GM18868 (cell line): ENCODE results near the gene JCHAIN.
"Not testable (repeated sequence)": the region's sequence is repeated elsewhere in the genome, so short reads cannot be mapped to it uniquely, and the experiment has no call there.

Source experiments
- ATAC-seq: cut with Tn5 transposase; IDR thresholded peaks from one replicate; pipeline ENCODE4 v1.9.1; 2021; ENCODE audit warnings: mild to moderate bottlenecking, moderate library complexity; ENCODE audit not compliant: unreplicated experiment

Gene JCHAIN

GRCh38 chr4:70666369-70666768, at the start of gene JCHAIN:
Gene JCHAIN, minus strand, starts transcription at chr4:70666508. Its CDS starts 18 bp downstream, at chr4:70666490.
- ATAC-seq, result peak; percentile 71

GRCh38 chr4:70715097-70715496, 48.8 kb upstream of the JCHAIN start:
- peak; percentile 27 for ATAC-seq

DNA sequence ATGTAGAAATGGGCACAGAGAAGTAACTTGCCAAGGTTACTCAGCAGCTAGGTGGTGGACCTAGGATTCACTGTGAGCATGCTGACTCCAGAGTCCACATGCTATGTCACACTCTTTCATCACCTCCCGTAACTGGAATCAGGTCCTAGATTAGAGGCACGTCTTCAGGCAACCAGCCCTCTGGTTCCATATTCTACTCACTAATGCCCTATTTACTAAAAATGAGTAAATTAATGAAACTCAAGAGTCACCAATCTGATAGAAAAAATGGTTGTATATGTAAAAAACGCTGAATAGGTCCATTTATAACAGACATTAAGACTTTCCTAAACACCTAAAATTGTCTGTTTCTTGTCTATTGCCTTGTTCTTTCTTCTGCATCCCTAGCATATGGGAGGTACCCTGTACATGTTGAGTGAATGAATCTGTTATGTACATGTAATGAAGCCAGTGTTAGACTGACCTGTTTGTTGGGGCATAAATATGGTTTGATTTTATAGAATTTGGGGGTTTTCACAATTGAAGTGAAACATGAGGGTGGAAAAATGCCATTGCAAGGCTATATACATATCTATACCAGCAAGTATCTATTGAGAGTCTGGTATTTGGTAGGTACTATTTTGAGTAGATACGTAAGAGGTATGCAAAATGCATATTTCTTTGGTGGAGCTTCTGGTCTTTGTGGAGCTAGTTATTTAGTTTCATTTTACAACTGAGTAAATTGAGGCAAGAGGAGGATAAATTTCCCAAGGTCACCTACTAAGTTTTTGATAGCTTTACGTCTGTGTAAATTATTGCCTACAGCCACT, 48.0 kb upstream of the JCHAIN start:
- ATAC-seq, result peak; percentile 59

- ATAC-seq, result peak; percentile 45
Observed at GRCh38 chr4:70713453-70714078, 47.3 kb upstream of the JCHAIN start.

DNA sequence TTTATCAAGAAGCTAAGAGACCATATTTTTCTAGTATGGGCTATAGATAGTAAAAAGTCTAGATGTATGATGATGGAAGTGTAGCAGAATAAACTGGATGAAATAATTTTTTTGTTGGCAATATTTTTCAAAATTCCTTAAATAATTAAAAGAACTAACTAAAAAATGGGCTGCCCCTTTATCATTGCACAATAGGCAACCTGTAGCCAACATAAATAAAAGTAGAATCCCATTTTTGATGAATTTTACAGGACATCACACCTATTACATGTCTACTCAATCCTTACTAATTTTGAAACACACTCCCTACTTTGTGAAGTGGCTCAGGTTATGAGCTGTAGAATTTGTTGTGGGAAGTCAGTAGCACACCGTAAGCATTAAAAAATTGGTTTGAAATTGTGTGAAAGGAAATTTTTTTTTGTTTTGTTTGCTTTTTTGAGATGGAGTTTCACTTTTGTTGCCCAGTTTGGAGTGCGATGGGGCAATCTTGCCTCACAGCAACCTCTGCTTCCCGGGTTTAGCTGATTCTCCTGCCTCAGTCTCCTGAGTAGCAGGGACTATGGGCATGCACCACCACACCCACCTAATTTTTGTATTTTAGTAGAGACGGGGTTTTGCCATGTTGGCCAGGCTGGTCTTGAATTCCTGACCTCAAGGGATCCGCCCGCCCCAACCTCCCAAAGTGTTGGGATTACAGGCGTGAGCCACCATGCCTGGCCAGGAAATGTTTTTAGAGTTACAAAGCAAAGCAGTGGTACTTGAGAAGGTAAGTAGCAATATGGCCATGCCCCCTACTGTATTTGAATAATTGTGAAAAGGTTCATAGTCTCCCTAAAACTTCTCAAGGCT, 46.5 kb upstream of the JCHAIN start:
- no peak for ATAC-seq

- ATAC-seq, result no peak
Observed at GRCh38 chr4:70712150-70712549, 45.8 kb upstream of the JCHAIN start.

DNA sequence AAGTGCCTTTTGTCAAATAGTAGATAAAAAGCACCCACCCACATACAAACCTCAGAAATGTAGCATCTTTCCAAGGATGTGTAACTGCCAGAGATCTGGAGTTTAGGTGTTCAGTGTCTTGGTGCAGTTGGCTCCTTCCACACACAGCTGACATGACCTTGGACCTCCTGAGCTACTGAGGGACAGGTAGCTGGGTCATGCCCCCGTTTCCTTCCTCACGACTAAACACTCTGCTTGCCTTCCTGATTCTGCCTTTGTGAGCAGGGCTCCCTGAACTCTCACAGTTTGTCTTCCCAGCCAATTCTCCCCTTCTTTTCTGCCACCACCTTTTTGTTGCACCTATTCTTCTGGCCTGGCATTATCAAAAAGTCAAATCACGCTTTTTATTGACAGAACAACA, 45.3 kb upstream of the JCHAIN start:
- ATAC-seq, result no peak

- no peak for ATAC-seq
Observed at GRCh38 chr4:70709611-70710205, 43.4 kb upstream of the JCHAIN start.

DNA sequence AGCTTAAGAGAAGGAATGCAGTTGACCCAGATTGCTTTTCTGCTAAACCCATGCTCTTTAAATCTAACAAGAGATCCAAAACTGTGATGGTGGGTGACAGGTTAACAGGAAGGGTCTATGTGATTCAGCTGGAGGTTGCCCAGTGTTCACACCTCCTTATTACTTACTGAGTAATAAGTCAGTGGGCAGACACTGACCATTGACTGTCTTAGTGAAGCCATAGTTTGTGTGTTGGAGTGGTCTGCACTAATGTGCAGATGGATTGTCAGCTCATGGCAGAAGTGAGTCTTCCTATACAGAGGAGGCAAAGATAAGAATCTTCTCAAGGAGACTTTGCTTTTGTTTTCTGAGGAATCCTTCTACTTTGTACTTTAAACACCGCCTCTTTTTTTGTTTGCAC, 40.2 kb upstream of the JCHAIN start:
- no peak for ATAC-seq

DNA sequence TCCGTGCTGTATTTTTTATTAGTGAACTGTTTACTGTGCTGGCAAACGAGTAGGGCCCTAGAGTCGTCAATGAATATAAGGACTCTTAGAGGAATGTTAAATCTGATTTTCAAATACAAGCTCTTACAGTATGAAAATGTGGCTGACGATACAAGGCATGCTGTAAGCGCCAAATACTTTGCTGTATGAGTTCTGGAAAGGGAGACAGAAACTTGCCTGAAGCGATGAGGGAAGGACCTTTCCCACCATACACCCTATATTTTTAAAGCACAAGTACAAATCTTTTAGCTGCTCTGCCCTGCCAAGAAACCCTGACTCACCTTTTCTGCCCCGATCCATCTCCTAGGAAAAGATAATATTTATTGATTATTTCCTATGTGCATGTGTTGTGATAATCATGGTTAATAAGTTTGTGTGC, 39.7 kb upstream of the JCHAIN start:
- ATAC-seq, result no peak

DNA sequence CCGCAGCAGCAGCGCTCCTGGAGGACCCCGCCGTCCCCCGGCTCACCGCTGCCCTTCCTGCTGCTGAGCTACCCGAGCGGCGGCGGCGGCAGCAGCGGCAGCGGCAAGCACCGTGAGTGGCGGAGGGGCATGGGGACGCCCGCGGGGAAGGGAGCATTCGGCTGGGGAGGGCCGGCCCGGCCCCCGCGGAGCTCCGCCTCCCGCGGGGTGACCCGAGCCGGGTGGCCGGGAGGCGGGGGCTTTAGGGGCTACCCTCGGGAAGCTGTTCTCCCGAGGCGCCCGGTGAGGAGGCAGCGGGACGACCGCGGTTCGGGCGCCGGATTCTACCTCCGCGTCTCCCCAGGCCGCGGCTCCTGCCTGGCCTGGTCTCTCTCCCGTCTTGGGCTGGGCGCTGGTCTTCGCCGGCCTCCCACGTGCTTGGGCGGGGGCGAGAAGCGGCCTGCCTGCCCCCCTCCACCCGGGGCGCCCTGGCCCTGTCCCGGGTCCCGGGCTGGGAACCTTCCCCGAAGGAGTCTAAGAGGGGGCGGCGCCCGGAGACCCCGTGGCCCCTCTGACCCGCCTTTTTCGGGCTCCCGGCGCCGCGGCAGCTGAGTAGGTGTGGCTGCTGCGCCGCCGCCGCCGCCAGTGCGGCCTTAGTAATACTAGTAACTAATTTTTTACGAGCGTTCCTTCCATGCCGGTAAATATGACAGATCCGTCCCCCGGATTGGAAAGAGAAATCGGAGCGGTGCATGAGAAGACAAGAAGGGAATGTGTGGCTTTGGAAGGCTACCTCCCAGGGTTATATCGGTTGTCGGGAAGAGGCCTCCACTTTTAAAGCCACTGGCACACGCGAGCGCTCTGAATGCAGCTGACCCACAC, 39.1 kb upstream of the JCHAIN start:
- ATAC-seq, result peak; percentile 64

DNA sequence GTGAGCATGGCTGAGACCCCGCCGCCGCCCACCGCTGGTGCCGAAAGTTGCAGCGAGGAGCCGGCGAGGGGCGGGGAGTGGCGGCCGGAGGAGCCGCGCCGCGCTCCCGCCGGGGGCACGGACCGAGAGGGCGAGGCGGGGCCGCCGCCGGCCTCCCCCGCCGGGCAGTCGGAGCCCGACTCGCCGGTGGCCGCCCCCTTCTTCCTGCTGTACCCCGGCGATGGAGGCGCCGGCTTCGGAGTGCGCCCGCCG, 38.5 kb upstream of the JCHAIN start:
- ATAC-seq, result peak; percentile 24

GRCh38 chr4:70704215-70704930, 38.1 kb upstream of the JCHAIN start:
- ATAC-seq, result peak; percentile 67

DNA sequence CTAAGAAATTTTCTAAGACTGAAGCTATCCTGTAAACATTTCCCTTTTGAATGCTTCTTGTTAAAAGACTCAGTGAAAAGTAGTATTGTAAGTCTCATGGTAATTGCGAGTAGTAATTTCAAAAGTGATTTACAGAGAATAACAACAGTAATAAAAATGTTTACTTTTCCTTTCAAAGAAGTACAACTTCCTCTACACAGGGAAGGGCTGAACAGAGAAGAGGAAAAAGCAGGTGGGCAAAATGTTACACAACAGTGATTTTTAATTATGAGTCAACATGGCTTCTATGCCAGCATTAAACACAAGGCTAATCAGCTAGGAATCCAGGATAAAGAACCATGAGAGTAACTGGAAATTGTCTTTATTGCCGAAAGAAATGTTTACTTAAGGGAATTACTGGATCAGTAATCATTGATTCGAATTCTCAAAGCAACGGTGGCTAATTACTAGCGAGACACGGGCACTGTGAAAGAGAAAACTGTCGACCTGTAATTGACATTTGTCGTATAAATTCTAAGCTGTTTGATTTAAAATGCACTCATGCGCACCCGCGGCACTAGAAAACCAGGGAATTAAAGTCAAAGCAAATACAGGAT, 37.4 kb upstream of the JCHAIN start:
- ATAC-seq, result no peak

- not testable (repeated sequence) for ATAC-seq
Observed at GRCh38 chr4:70702592-70702991, 36.3 kb upstream of the JCHAIN start.

DNA sequence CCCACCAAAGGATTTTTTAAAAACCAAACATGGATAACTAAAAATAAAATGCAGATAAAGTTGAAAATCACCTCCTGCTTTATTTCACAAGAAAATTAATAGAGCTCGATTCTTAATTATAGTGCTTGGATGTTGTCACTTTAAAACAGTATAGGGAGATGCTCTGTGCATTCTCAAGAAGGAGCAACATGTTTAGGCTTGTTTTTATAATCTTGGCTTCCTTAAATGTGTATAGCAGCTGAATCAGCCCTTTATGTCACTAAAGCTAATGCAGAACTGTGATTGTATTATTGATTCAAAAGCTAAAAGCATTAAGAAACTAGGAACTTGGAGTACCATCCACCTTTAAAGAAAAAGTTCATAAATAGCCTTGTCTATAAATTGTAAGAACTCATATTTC, 35.0 kb upstream of the JCHAIN start:
- no peak for ATAC-seq

DNA sequence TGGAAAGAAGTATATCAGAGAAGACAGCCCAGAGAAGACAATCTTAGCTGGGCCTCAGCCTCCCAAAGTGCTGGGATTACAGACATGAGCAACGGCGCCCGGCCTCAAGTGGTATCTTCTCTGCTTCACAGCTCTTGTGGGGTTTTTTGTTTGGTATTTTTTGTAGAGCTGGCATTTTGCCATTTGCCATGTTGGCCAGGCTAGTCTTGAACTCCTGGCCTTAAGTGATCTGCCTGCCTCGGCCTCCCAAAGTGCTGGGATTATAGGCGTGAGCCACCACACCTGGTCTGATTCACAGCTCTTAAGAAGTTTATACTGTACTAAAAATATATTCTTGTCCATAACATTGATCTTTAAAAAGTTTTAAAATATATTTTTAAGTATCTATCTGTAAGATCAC, 34.4 kb upstream of the JCHAIN start:
- ATAC-seq, result no peak

- ATAC-seq, result not testable (repeated sequence)
Observed at GRCh38 chr4:70698435-70698834, 32.1 kb upstream of the JCHAIN start.

GRCh38 chr4:70694633-70695032, 28.3 kb upstream of the JCHAIN start:
- not testable (repeated sequence) for ATAC-seq
